HepG2 (cell line): Measurements from ENCODE around the gene GPR137. TPM values are rescaled to one million over a fixed set of nuclear protein-coding genes. Genes with fewer than 3 reads are reported as not detected.

ENCODE experiments used
- ATF4 ChIP-seq, 2 experiments: fragments of 450-650 bp in 1 of 2; sonication (generic) in 1 of 2; formaldehyde crosslinking; IDR thresholded peaks; 2 replicates each; pipeline versions ENCODE4 v1.5.0 to v1.8.0; 2020 to 2022; ENCODE audit warnings: mild to moderate bottlenecking in 1 of 2, missing genetic modification reagents in 1 of 2
- DPF2 ChIP-seq: sonication (generic); formaldehyde crosslinking; IDR thresholded peaks from 2 replicates; pipeline ENCODE4 v1.4.0; 2020; ENCODE audit warnings: mild to moderate bottlenecking, low read depth, missing genetic modification reagents, borderline replicate concordance
- E2F1 ChIP-seq: sonication (generic); formaldehyde crosslinking; IDR thresholded peaks from 2 replicates; pipeline ENCODE4 v1.5.0; 2020; ENCODE audit warnings: missing genetic modification reagents
- FOXK1 ChIP-seq: sonication (generic); formaldehyde crosslinking; IDR thresholded peaks from 2 replicates; pipeline ENCODE4 v1.4.0; 2020; ENCODE audit warnings: low read depth, missing genetic modification reagents, borderline replicate concordance
- GABPB1 ChIP-seq: IDR thresholded peaks from 2 replicates; pipeline ENCODE4 v1.6.1; 2016; ENCODE audit warnings: mild to moderate bottlenecking, missing genetic modification reagents, moderate library complexity, missing compliant biosample characterization
- GZF1 ChIP-seq: sonication (generic); formaldehyde crosslinking; IDR thresholded peaks from 2 replicates; pipeline ENCODE4 v1.5.1; 2020; ENCODE audit warnings: mild to moderate bottlenecking, missing genetic modification reagents
- HBP1 ChIP-seq: IDR thresholded peaks from 2 replicates; pipeline ENCODE4 v1.6.1; 2016; ENCODE audit warnings: low read depth, control low read depth
- IKZF1 ChIP-seq: fragments of 450-650 bp; IDR thresholded peaks from 2 replicates; pipeline ENCODE4 v1.7.1; 2016
- KDM2A ChIP-seq: sonication (generic); formaldehyde crosslinking; IDR thresholded peaks from 2 replicates; pipeline ENCODE4 v1.4.0; 2020; ENCODE audit warnings: low read depth, missing genetic modification reagents, borderline replicate concordance
- MTF1 ChIP-seq: sonication (generic); formaldehyde crosslinking; IDR thresholded peaks from 2 replicates; pipeline ENCODE4 v1.5.0; 2020; ENCODE audit warnings: missing genetic modification reagents
- NRL ChIP-seq: sonication (generic); formaldehyde crosslinking; IDR thresholded peaks from 2 replicates; pipeline ENCODE4 v1.5.0; 2020; ENCODE audit warnings: missing genetic modification reagents, mild to moderate bottlenecking, moderate library complexity, borderline replicate concordance
- PAF1 ChIP-seq: IDR thresholded peaks from 2 replicates; pipeline ENCODE4 v1.6.1; 2016; ENCODE audit warnings: missing genetic modification reagents, missing compliant biosample characterization
- PAWR ChIP-seq: sonication (generic); formaldehyde crosslinking; IDR thresholded peaks from 2 replicates; pipeline ENCODE4 v1.4.0; 2020; ENCODE audit warnings: missing genetic modification reagents, mild to moderate bottlenecking, borderline replicate concordance
- PHF8 ChIP-seq: sonication (generic); formaldehyde crosslinking; IDR thresholded peaks from 2 replicates; pipeline ENCODE4 v1.5.0; 2020; ENCODE audit warnings: missing genetic modification reagents
- REL ChIP-seq: sonication (generic); formaldehyde crosslinking; conservative IDR thresholded peaks from 2 replicates; pipeline ENCODE4 v1.8.0; 2022; ENCODE audit warnings: mild to moderate bottlenecking, missing genetic modification reagents, moderate library complexity
- RFX3 ChIP-seq: IDR thresholded peaks from 2 replicates; pipeline ENCODE4 v1.6.1; 2016; ENCODE audit warnings: missing biosample characterization, missing genetic modification reagents
- SKI ChIP-seq: fragments of 450-650 bp; IDR thresholded peaks from one replicate; pipeline ENCODE4 v1.6.1; 2018; ENCODE audit warnings: mild to moderate bottlenecking; ENCODE audit not compliant: partially characterized antibody
- TAF1 ChIP-seq: sonication (generic); formaldehyde crosslinking; IDR thresholded peaks from 2 replicates; pipeline ENCODE4 v1.4.0; 2020; ENCODE audit warnings: missing genetic modification reagents
- ZNF260 ChIP-seq: sonication (generic); formaldehyde crosslinking; IDR thresholded peaks from 2 replicates; pipeline ENCODE4 v1.4.0; 2020; ENCODE audit warnings: missing genetic modification reagents, low read depth, mild to moderate bottlenecking, borderline replicate concordance
- ZNF274 ChIP-seq: sonication (generic); formaldehyde crosslinking; IDR thresholded peaks from 2 replicates; pipeline ENCODE4 v1.5.1; 2020; ENCODE audit warnings: mild to moderate bottlenecking, missing genetic modification reagents
- ZNF280D ChIP-seq: sonication (generic); formaldehyde crosslinking; IDR thresholded peaks from 2 replicates; pipeline ENCODE4 v1.5.1; 2020; ENCODE audit warnings: mild to moderate bottlenecking, missing genetic modification reagents
- ZNF670 ChIP-seq: sonication (generic); formaldehyde crosslinking; IDR thresholded peaks from 2 replicates; pipeline ENCODE4 v1.8.0; 2022; ENCODE audit warnings: mild to moderate bottlenecking, missing genetic modification reagents, borderline replicate concordance
- ZNF816 ChIP-seq: sonication (generic); formaldehyde crosslinking; IDR thresholded peaks from 2 replicates; pipeline ENCODE4 v1.8.0; 2022; ENCODE audit warnings: missing genetic modification reagents, mild to moderate bottlenecking, borderline replicate concordance
- polyA plus RNA-seq, 8 experiments: library from polyadenylated mRNA; depleted of rRNA in 3 of 8; stranded (reverse) in 7 of 8; unstranded in 1 of 8; fragments of >200 nt; fragmentation: Illumina TruSeq in 4 of 8; extraction: Trizol in 4 of 8; gene quantifications; 2 replicates each; pipeline versions ENCODE4 v1.2.1 to v1.2.3, GENCODE V29; 2011 to 2016; ENCODE audit warnings: low read depth in 4 of 8, missing spikeins in 1 of 8, mixed read lengths in 1 of 8; ENCODE audit not compliant: insufficient read depth in 1 of 8
- total RNA-seq, 5 experiments: library from RNA; depleted of rRNA; stranded (reverse); fragments of >200 nt; fragmentation: Illumina TruSeq; extraction: Trizol; gene quantifications; 2 replicates each; pipeline ENCODE4 v1.2.3, GENCODE V29; 2016; ENCODE audit warnings: low read depth in 1 of 5

The GPR137 gene
- total and polyA plus RNA-seq, 2 of the 13 experiments (the other 11 are each of a cell fraction or from before 2014, with no cell fraction given): 8.5 to 13.2 TPM

GRCh38 chr11:64284048-64284961, 1.3 kb upstream of the GPR137 start, which contains the start of gene BAD (continued):
- no peak for TF ChIP-seq SKI
- TF ChIP-seq TAF1 (CRISPR knock-in tag): peak; percentile 53; the same call in 1 of the 2 replicates
- no peak for TF ChIP-seq DPF2 (CRISPR knock-in tag)
- TF ChIP-seq HBP1: 0 out of 2 replicates have a peak, but pooled peaks have one; percentile 18
- TF ChIP-seq ZNF816 (CRISPR knock-in tag): no peak
- no peak for TF ChIP-seq FOXK1 (CRISPR knock-in tag)
- no peak; the same call in 1 of the 2 replicates for TF ChIP-seq ZNF274 (CRISPR knock-in tag)
- no peak for TF ChIP-seq ZNF280D
- TF ChIP-seq IKZF1: no peak
- no peak for TF ChIP-seq REL (CRISPR knock-in tag)
- no peak; the same call in 1 of the 2 replicates for TF ChIP-seq E2F1 (CRISPR knock-in tag)
- peak; percentile 79 for TF ChIP-seq KDM2A (CRISPR knock-in tag)
- peak; percentile 92 for TF ChIP-seq RFX3 (CRISPR knock-in tag)
- TF ChIP-seq ATF4 (CRISPR knock-in tag; IDR thresholded peaks at IDR 0.05): no peak
- no peak for TF ChIP-seq ZNF260 (CRISPR knock-in tag)
- TF ChIP-seq GABPB1 (CRISPR knock-in tag): peak; percentile 77; the same call in 1 of the 2 replicates
- no peak for TF ChIP-seq MTF1
- TF ChIP-seq PAF1 (CRISPR knock-in tag): no peak
- TF ChIP-seq ZNF670 (CRISPR knock-in tag): 0 out of 2 replicates have a peak, but pooled peaks have one; percentile 40
- no peak for TF ChIP-seq GZF1 (CRISPR knock-in tag)
- TF ChIP-seq NRL (CRISPR knock-in tag): 0 out of 2 replicates have a peak, but pooled peaks have one; percentile 10
- peak; percentile 55 for TF ChIP-seq PHF8 (CRISPR knock-in tag)
- 0 out of 2 replicates have a peak, but pooled peaks have one; percentile 10 for TF ChIP-seq PAWR (CRISPR knock-in tag)
